SK-N-SH treated with all-trans-retinoic acid at 6 μM for 48 hours (cell line): Measurements from ENCODE around the gene SLC45A1.

Experiments
- ATAC-seq: fragments of 200-7000 bp; cut with Tn5 transposase; 3 replicates; pipeline ENCODE4 v1.9.1; 2020; ENCODE audit warnings: mild to moderate bottlenecking, moderate library complexity
- ARNTL ChIP-seq: fragments of 450-650 bp; formaldehyde crosslinking; IDR thresholded peaks from 2 replicates; pipeline ENCODE4 v1.5.0; 2020; ENCODE audit warnings: low read depth, mild to moderate bottlenecking, moderate library complexity, borderline replicate concordance
- CSDC2 ChIP-seq: fragments of 250-450 bp; sonication (Bioruptor Pico); IDR thresholded peaks from 2 replicates; pipeline ENCODE4 v1.5.0; 2020; ENCODE audit warnings: mild to moderate bottlenecking, moderate library complexity
- ESRRG ChIP-seq: fragments of 250-450 bp; sonication (Bioruptor Pico); IDR thresholded peaks from 2 replicates; pipeline ENCODE4 v1.6.1; 2021; ENCODE audit warnings: mild to moderate bottlenecking
- ISL1 ChIP-seq: fragments of 250-450 bp; sonication (Bioruptor Pico); IDR thresholded peaks from 2 replicates; pipeline ENCODE4 v2.1.2; 2022; ENCODE audit warnings: mild to moderate bottlenecking, moderate library complexity
- PPARA ChIP-seq: fragments of 250-450 bp; sonication (Bioruptor Pico); IDR thresholded peaks from 2 replicates; pipeline ENCODE4 v1.5.0; 2020; ENCODE audit warnings: mild to moderate bottlenecking, borderline replicate concordance
- RARB ChIP-seq: fragments of 250-450 bp; sonication (Bioruptor Pico); IDR thresholded peaks from 2 replicates; pipeline ENCODE4 v1.8.0; 2021; ENCODE audit warnings: mild to moderate bottlenecking, moderate library complexity
- SNAI2 ChIP-seq: fragments of 250-450 bp; sonication (Bioruptor Pico); IDR thresholded peaks from 2 replicates; pipeline ENCODE4 v1.5.0; 2020; ENCODE audit warnings: mild to moderate bottlenecking, moderate library complexity
- TOX ChIP-seq: fragments of 250-450 bp; sonication (Bioruptor Pico); IDR thresholded peaks from 2 replicates; pipeline ENCODE4 v1.8.0; 2021; ENCODE audit warnings: mild to moderate bottlenecking, moderate library complexity, borderline replicate concordance
- ZC3H10 ChIP-seq: fragments of 250-450 bp; sonication (Bioruptor Pico); IDR thresholded peaks from 2 replicates; pipeline ENCODE4 v1.5.1; 2021; ENCODE audit warnings: mild to moderate bottlenecking, moderate library complexity
- ZFP3 ChIP-seq: fragments of 250-450 bp; sonication (Bioruptor Pico); IDR thresholded peaks from 2 replicates; pipeline ENCODE4 v1.5.0; 2020; ENCODE audit warnings: mild to moderate bottlenecking, moderate library complexity
- ZFP30 ChIP-seq: fragments of 450-650 bp; formaldehyde crosslinking; IDR thresholded peaks from 2 replicates; pipeline ENCODE4 v1.5.0; 2022; ENCODE audit warnings: mild to moderate bottlenecking, moderate library complexity
- ZNF565 ChIP-seq: fragments of 450-650 bp; formaldehyde crosslinking; conservative IDR thresholded peaks from 2 replicates; pipeline ENCODE4 v1.5.0; 2020; ENCODE audit warnings: low read depth, mild to moderate bottlenecking, moderate library complexity
- ZNF70 ChIP-seq: fragments of 450-650 bp; formaldehyde crosslinking; IDR thresholded peaks from 2 replicates; pipeline ENCODE4 v1.5.0; 2020; ENCODE audit warnings: mild to moderate bottlenecking, moderate library complexity
- ZNF8 ChIP-seq: fragments of 450-650 bp; formaldehyde crosslinking; IDR thresholded peaks from 2 replicates; pipeline ENCODE4 v1.5.0; 2020; ENCODE audit warnings: mild to moderate bottlenecking, moderate library complexity
- TF ChIP-seq, protein P1 (sequence below): fragments of 250-450 bp; sonication (Bioruptor Pico); IDR thresholded peaks from 2 replicates; pipeline ENCODE4 v1.5.1; 2020; ENCODE audit warnings: low read depth, mild to moderate bottlenecking, moderate library complexity
- TF ChIP-seq, protein P2 (sequence below): fragments of 250-450 bp; sonication (Bioruptor Pico); IDR thresholded peaks from 2 replicates; pipeline ENCODE4 v1.5.1; 2021; ENCODE audit warnings: mild to moderate bottlenecking, moderate library complexity
- TF ChIP-seq, protein P3 (sequence below): fragments of 250-450 bp; sonication (Bioruptor Pico); IDR thresholded peaks from 2 replicates; pipeline ENCODE4 v1.8.0; 2021; ENCODE audit warnings: low read depth, mild to moderate bottlenecking, moderate library complexity, borderline replicate concordance
- TF ChIP-seq, protein P4 (sequence below): fragments of 250-450 bp; sonication (Bioruptor Pico); IDR thresholded peaks from 2 replicates; pipeline ENCODE4 v1.5.0; 2020; ENCODE audit warnings: mild to moderate bottlenecking, moderate library complexity
- TF ChIP-seq, protein P5 (sequence below): fragments of 250-450 bp; sonication (Bioruptor Pico); IDR thresholded peaks from 2 replicates; pipeline ENCODE4 v1.8.0; 2020; ENCODE audit warnings: mild to moderate bottlenecking, moderate library complexity, borderline replicate concordance

SLC45A1 gene

DNA sequence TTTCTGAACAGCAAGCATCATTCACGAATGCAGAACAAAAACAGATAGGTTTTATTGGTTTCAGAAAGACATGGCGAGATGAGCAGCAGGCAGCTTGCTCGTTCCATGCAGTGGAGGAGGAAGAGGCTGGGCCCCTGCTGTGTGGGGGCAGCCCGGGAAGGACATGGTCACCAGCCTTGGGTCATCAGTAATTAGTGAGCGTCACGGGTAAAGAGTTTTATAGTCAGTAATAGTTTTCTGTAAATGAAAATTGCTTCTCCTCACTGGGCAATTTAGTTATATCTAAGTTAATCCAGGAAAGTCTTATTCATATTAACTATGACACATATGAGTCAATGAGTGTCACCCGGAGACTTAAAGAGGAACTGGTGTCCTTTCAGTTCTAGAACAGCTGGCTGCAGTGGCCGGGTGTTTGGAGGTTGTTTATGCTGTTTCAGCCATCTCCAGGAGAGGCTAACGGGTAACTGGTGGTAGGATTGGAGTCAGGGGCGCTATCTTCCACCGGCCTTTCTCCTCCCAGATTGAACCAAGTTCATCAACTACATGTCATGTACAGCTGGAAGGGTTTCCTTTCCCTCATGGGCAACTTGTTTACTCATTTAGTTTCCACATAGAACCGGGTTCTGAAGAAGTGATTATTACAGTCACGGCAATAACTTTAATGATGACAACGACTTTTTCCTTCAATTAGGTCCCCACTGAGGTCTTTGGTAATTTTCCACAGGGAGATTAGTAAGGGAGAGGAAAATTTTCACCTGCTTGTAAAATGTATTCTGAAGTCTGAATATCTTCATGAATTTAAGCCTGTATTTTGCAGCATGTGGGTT, 34.6 kb upstream of the SLC45A1 start:
- no peak for ATAC-seq
- no peak for TF ChIP-seq CSDC2 (CRISPR knock-in tag)
- TF ChIP-seq ZNF70, result no peak
- TF ChIP-seq ISL1 (CRISPR knock-in tag), result no peak
- no peak for TF ChIP-seq PPARA (CRISPR knock-in tag)
- TF ChIP-seq ESRRG (CRISPR knock-in tag), result no peak
- TF ChIP-seq, protein P1, sequence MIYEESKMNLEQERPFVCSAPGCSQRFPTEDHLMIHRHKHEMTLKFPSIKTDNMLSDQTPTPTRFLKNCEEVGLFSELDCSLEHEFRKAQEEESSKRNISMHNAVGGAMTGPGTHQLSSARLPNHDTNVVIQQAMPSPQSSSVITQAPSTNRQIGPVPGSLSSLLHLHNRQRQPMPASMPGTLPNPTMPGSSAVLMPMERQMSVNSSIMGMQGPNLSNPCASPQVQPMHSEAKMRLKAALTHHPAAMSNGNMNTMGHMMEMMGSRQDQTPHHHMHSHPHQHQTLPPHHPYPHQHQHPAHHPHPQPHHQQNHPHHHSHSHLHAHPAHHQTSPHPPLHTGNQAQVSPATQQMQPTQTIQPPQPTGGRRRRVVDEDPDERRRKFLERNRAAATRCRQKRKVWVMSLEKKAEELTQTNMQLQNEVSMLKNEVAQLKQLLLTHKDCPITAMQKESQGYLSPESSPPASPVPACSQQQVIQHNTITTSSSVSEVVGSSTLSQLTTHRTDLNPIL, result no peak
- TF ChIP-seq, protein P2, sequence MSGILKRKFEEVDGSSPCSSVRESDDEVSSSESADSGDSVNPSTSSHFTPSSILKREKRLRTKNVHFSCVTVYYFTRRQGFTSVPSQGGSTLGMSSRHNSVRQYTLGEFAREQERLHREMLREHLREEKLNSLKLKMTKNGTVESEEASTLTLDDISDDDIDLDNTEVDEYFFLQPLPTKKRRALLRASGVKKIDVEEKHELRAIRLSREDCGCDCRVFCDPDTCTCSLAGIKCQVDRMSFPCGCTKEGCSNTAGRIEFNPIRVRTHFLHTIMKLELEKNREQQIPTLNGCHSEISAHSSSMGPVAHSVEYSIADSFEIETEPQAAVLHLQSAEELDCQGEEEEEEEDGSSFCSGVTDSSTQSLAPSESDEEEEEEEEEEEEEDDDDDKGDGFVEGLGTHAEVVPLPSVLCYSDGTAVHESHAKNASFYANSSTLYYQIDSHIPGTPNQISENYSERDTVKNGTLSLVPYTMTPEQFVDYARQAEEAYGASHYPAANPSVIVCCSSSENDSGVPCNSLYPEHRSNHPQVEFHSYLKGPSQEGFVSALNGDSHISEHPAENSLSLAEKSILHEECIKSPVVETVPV (CRISPR knock-in tag), result no peak
- no peak for TF ChIP-seq ZFP3 (CRISPR knock-in tag)
- no peak for TF ChIP-seq ZNF8 (CRISPR knock-in tag)
- TF ChIP-seq, protein P3, sequence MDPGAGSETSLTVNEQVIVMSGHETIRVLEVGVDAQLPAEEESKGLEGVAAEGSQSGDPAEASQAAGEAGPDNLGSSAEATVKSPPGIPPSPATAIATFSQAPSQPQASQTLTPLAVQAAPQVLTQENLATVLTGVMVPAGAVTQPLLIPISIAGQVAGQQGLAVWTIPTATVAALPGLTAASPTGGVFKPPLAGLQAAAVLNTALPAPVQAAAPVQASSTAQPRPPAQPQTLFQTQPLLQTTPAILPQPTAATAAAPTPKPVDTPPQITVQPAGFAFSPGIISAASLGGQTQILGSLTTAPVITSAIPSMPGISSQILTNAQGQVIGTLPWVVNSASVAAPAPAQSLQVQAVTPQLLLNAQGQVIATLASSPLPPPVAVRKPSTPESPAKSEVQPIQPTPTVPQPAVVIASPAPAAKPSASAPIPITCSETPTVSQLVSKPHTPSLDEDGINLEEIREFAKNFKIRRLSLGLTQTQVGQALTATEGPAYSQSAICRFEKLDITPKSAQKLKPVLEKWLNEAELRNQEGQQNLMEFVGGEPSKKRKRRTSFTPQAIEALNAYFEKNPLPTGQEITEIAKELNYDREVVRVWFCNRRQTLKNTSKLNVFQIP (CRISPR knock-in tag), result no peak
- no peak for TF ChIP-seq ZFP30 (CRISPR knock-in tag)
- TF ChIP-seq ZC3H10, result no peak
- no peak for TF ChIP-seq ZNF565 (CRISPR knock-in tag)
- TF ChIP-seq, protein P4, sequence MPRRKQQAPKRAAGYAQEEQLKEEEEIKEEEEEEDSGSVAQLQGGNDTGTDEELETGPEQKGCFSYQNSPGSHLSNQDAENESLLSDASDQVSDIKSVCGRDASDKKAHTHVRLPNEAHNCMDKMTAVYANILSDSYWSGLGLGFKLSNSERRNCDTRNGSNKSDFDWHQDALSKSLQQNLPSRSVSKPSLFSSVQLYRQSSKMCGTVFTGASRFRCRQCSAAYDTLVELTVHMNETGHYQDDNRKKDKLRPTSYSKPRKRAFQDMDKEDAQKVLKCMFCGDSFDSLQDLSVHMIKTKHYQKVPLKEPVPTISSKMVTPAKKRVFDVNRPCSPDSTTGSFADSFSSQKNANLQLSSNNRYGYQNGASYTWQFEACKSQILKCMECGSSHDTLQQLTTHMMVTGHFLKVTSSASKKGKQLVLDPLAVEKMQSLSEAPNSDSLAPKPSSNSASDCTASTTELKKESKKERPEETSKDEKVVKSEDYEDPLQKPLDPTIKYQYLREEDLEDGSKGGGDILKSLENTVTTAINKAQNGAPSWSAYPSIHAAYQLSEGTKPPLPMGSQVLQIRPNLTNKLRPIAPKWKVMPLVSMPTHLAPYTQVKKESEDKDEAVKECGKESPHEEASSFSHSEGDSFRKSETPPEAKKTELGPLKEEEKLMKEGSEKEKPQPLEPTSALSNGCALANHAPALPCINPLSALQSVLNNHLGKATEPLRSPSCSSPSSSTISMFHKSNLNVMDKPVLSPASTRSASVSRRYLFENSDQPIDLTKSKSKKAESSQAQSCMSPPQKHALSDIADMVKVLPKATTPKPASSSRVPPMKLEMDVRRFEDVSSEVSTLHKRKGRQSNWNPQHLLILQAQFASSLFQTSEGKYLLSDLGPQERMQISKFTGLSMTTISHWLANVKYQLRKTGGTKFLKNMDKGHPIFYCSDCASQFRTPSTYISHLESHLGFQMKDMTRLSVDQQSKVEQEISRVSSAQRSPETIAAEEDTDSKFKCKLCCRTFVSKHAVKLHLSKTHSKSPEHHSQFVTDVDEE, result no peak
- TF ChIP-seq ARNTL (CRISPR knock-in tag), result no peak
- no peak for TF ChIP-seq RARB (CRISPR knock-in tag)
- TF ChIP-seq, all 23 proteins: peak for 0

GRCh38 chr1:8284127-8284526, 33.8 kb upstream of the SLC45A1 start:
- peak; percentile 67 for ATAC-seq
- no peak for TF ChIP-seq PPARA (CRISPR knock-in tag)
- TF ChIP-seq, protein P3 (CRISPR knock-in tag), result no peak
- TF ChIP-seq TOX, result no peak
- no peak for TF ChIP-seq ISL1 (CRISPR knock-in tag)
- no peak for TF ChIP-seq ZNF70
- TF ChIP-seq ZFP30 (CRISPR knock-in tag), result no peak
- TF ChIP-seq CSDC2 (CRISPR knock-in tag), result no peak
- no peak for TF ChIP-seq SNAI2 (CRISPR knock-in tag)
- TF ChIP-seq, protein P4, result no peak
- no peak for TF ChIP-seq ARNTL (CRISPR knock-in tag)
- TF ChIP-seq, protein P5, sequence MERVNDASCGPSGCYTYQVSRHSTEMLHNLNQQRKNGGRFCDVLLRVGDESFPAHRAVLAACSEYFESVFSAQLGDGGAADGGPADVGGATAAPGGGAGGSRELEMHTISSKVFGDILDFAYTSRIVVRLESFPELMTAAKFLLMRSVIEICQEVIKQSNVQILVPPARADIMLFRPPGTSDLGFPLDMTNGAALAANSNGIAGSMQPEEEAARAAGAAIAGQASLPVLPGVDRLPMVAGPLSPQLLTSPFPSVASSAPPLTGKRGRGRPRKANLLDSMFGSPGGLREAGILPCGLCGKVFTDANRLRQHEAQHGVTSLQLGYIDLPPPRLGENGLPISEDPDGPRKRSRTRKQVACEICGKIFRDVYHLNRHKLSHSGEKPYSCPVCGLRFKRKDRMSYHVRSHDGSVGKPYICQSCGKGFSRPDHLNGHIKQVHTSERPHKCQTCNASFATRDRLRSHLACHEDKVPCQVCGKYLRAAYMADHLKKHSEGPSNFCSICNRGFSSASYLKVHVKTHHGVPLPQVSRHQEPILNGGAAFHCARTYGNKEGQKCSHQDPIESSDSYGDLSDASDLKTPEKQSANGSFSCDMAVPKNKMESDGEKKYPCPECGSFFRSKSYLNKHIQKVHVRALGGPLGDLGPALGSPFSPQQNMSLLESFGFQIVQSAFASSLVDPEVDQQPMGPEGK (CRISPR knock-in tag), result no peak
- no peak for TF ChIP-seq ZNF565 (CRISPR knock-in tag)
- no peak for TF ChIP-seq ZFP3 (CRISPR knock-in tag)
- no peak for TF ChIP-seq ESRRG (CRISPR knock-in tag)
